ENCODE results near the gene AFG3L2.

Gene AFG3L2

GRCh38 chr18:12325726-12326245, 51.2 kb downstream of the AFG3L2 start:
- no peak for DNase-seq (ENCODE audit: low spot score)

- DNase-seq (ENCODE audit: low spot score) = no peak
Measured at GRCh38 chr18:12324991-12325725, 51.9 kb downstream of the AFG3L2 start.

- DNase-seq (ENCODE audit: low spot score) = no peak
Measured at GRCh38 chr18:12321333-12321732, 55.7 kb downstream of the AFG3L2 start.

- DNase-seq (ENCODE audit: low spot score) = no peak
Measured at GRCh38 chr18:12318857-12319256, 58.2 kb downstream of the AFG3L2 start.

- DNase-seq (ENCODE audit: low spot score) = no peak
Measured at GRCh38 chr18:12318334-12318697, 58.7 kb downstream of the AFG3L2 start.

- DNase-seq (ENCODE audit: low spot score) = peak; percentile 18
Measured at GRCh38 chr18:12317664-12318333, 59.2 kb downstream of the AFG3L2 start.

GRCh38 chr18:12315911-12316310, 61.1 kb downstream of the AFG3L2 start:
- no peak for DNase-seq (ENCODE audit: low spot score)

GRCh38 chr18:12315490-12315889, 61.5 kb downstream of the AFG3L2 start:
- no peak for DNase-seq (ENCODE audit: low spot score)

GRCh38 chr18:12314591-12315305, 62.3 kb downstream of the AFG3L2 start:
- DNase-seq (ENCODE audit: low spot score) = no peak

- DNase-seq (ENCODE audit: low spot score) = no peak
Measured at GRCh38 chr18:12313530-12314245, 63.3 kb downstream of the AFG3L2 start.

- no peak for DNase-seq (ENCODE audit: low spot score)
Measured at GRCh38 chr18:12312976-12313375, 64.1 kb downstream of the AFG3L2 start.

- no peak for DNase-seq (ENCODE audit: low spot score)
Measured at GRCh38 chr18:12310762-12311161, 66.3 kb downstream of the AFG3L2 start.

GRCh38 chr18:12309683-12310198, 67.3 kb downstream of the AFG3L2 start:
- no peak for DNase-seq (ENCODE audit: low spot score)

- peak; percentile 80 for DNase-seq (ENCODE audit: low spot score)
Measured at GRCh38 chr18:12308386-12309100, 68.5 kb downstream of the AFG3L2 start.

GRCh38 chr18:12307701-12308385, 69.2 kb downstream of the AFG3L2 start, which contains the start of gene TUBB6:
TSS of gene TUBB6 (plus strand) at chr18:12308241. CDS start at chr18:12308293, 52 bp downstream.
- DNase-seq (ENCODE audit: low spot score) = no peak

GRCh38 chr18:12306752-12307700, 70.0 kb downstream of the AFG3L2 start:
- DNase-seq (ENCODE audit: low spot score) = no peak

- DNase-seq (ENCODE audit: low spot score) = no peak
Measured at GRCh38 chr18:12305930-12306629, 70.9 kb downstream of the AFG3L2 start.

GRCh38 chr18:12305211-12305610, 71.8 kb downstream of the AFG3L2 start:
- no peak for DNase-seq (ENCODE audit: low spot score)
